ENCODE measurements around the gene CATSPERZ.

The CATSPERZ gene

GRCh38 chr11:64342869-64343745 is 42.9 kb downstream of the CATSPERZ start:
- no peak for DNase-seq (ENCODE audit: low read depth in 2 of 2)

- DNase-seq (ENCODE audit: low read depth in 2 of 2): no peak
These were observed 43.8 kb downstream of the CATSPERZ start for GRCh38 chr11:64343767-64344559.

GRCh38 chr11:64344787-64345186 is 44.6 kb downstream of the CATSPERZ start:
- DNase-seq (ENCODE audit: low read depth in 2 of 2): no peak

GRCh38 chr11:64347193-64347867 is 47.2 kb downstream of the CATSPERZ start:
- no peak for DNase-seq (ENCODE audit: low read depth in 2 of 2)

- DNase-seq (ENCODE audit: low read depth in 2 of 2): no peak
These were observed 48.3 kb downstream of the CATSPERZ start for GRCh38 chr11:64348383-64349024.

GRCh38 chr11:64349025-64349387 is 48.8 kb downstream of the CATSPERZ start:
- no peak for DNase-seq (ENCODE audit: low read depth in 2 of 2)

- no peak for DNase-seq (ENCODE audit: low read depth in 2 of 2)
These were observed 49.2 kb downstream of the CATSPERZ start for GRCh38 chr11:64349404-64349803.

GRCh38 chr11:64351136-64351631 is 51.0 kb downstream of the CATSPERZ start:
- DNase-seq (ENCODE audit: low read depth in 2 of 2): no peak

GRCh38 chr11:64352099-64352994 is 52.2 kb downstream of the CATSPERZ start:
- no peak for DNase-seq (ENCODE audit: low read depth in 2 of 2)

GRCh38 chr11:64352995-64353714 is 53.0 kb downstream of the CATSPERZ start:
- DNase-seq (ENCODE audit: low read depth in 2 of 2): no peak

- DNase-seq (ENCODE audit: low read depth in 2 of 2): no peak
These were observed 53.8 kb downstream of the CATSPERZ start for GRCh38 chr11:64353715-64354506.

Data from stimulated activated CD8-positive, alpha-beta memory T cell treated with anti-CD3 and anti-CD28 coated beads, Interleukin-7, amount 100 ng/mL, for 1 hour (primary cell).